GM21786 (cell line): ENCODE data around the gene SIL1.
A peak's percentile ranks its signal among the peaks of the same experiment; 100 is the strongest.
"Not testable (repeated sequence)": the region's sequence is repeated elsewhere in the genome, so short reads cannot be mapped to it uniquely, and the experiment has no call there.

Source experiments
- ATAC-seq: cut with Tn5 transposase; IDR thresholded peaks from one replicate; pipeline ENCODE4 v1.9.1; 2021; ENCODE audit not compliant: unreplicated experiment

The SIL1 gene

DNA sequence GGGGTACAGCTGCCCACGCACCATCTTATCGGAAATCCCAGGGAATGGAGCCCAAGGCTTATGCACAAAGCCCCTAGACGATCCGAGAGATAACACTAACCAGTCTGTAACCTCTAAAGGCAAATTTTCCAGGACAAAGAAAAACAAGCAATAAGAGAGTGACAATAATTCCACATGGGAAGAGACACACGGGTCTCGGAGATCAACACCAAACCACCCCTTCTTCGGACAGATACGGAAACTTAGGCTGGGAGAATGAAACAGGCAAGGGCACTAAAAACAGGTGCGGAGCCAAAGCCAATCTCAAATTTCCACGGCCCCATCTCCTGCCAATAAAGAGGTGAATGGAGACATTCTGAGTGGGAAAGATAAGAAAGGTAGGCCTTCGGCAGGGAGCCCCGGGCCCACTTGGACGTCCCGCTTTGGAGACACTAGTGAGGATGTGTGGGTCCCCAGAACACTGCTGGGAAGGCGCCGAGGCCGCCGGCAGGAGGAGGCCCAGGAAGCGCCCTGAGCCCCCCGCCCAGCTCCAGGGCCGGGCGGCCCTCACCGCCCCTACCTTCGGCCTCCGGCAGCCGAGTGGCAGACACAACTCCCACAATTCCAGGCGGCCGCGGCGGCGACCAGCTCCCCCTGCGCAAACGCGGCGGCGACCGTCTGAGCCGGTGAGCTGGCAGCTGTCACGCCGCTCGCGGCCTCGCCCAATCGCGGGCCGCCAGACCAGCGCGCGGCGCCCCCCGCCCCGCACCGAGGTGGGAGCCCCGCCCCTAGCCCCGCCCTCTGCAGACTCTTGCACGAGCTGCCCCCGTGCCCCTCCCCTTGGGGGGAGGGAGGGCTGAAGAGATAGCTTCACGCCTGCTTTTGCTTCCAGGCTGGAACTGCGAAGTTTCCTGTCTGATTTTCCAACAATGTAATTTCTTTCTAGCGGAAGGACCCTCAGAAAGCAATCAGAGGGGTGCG is at the start of gene SIL1:
Gene SIL1, minus strand, starts transcription at position 659 of the 960 bp plus-strand sequence. CDS start 70,525 bp downstream, outside the sequence.
- ATAC-seq = peak; percentile 96

DNA sequence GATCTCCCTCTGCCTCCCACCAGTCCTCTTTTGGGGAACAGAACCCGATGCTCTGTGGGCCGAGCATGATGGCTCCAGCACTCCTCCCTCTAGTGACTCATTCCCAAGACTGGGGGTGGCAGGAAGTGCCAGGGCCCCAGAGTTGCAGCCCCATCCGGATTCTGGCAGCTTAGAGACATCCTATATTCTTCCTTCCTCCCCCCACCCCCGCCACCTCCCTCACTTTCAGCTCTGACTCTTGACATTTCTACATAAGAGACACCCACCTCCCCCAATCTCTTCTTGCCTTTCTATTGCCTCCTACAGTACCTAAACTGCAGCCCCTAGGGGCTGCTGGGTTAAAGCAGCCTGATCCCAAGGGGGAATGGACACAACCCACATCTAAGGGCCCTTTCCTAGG is 48.2 kb upstream of the SIL1 start:
- ATAC-seq = no peak

DNA sequence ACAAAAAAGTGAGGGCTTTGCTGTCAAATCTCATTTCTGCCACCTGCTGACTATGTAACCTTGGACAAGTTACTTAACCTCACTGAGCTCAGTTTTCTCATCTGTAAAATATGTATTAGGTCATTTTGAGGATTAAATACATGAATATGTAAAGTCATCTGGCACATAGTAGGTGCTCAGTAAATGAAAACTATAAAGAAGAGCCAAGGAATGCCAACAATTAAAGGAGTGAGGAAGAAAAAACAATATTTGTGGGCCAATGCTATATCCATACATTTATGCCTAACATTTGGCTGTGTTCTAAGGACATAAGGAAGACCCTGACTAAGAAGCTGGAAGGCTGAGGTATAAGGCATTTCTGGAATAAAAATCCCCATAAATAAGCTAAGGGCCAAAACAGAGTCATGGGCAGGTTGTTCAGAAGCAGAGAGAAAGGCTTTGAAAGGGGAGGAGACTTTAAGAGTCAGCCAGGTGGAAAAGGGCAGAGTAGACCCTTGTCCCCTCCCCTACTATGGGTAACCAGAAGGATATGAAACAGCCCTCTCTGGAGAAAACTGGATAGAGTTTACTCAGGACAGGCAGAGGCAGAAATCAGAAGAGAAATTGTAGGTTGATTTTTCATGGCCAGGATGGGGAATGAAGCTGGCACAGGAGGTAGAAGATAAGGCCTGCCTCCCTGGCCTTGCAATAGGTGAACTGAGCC is 47.6 kb upstream of the SIL1 start:
- no peak for ATAC-seq

DNA sequence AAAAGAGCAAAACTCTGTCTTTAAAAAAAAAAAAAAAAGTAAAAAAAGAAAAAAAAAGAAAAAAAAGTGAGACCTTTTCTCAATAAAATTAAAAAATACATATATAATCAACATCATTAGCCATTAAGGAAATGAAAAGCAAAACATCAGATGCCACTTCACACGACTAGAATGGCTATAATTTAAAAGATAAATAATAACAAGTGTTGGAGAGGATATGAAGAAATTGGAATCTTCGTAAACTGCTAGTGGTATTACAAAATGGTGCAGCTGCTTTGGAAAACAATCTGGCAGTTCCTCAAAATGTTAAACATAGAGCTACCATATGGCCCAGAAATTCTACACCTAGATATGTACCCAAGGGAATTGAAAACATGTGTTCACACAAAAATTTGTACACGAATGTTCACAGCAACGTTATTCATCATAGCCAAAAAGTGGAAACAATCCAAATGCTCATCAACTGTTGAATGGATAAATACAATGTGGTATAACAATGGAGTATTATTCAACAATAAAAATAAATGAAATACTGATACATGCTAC is 45.3 kb upstream of the SIL1 start:
- no peak for ATAC-seq

DNA sequence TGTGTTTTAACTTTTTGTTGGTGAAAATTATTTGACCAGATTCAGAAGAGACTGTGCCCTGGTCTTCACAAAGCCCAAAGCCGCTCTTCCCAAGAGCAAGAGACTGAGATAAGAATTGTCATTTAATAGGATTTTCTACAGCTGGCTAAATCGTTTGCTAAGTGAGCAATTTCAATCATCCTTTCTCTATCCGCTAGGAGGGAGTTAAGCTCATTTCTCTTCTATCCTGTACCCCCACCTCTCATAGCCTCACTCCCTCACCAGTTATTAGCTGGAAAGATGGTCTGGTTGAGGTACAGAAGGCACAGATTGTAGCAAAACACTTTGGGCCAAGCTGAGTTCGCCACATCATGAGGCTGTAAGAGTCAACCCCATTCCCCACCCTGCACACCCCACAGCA is 43.0 kb upstream of the SIL1 start:
- ATAC-seq = no peak

DNA sequence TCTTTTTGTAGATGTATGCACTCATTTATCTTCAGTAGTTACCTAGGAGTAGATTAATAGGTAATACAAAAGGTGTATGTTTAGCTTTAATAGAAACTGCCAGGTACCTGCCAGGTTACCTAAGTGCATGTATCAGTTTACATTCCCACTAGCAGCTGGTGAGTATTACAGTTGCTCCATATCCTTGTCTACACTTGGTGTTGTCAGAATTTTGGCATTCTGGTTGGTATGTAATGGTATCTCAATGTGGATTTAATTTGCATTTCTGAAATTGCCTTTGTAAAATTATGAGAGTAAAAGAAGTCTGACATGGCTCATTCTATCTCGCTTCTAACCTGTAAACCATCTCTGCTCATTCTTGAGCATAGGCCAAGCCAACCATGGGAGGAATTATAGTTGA is 38.3 kb upstream of the SIL1 start:
- ATAC-seq = no peak

DNA sequence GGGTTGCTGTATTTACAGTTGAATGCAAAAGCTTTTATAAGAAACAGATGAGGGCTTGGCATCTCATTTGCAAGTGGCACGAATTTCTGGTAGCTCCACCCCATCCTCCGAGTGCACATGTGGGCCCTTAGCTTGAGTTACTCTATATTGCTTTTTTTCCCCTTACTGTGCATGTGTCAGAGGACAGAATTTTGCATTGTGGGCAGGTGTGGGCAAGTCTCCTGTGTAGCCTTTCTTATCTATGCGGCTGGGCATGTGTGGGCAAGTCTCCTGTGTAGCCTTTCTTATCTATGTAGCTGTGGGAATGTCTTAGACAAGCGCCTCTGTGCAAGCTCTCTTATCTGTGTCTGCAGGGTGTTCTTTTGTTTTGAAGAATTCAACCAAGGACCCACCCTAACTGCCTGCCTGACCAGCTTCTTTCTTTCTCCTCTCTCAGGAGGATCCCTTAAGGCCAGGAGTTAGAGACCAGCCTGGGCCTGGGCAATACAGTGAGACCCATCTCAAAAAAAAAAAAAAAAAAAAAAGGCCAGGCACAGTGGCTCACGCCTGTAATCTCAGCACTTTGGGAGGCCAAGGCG is 34.1 kb upstream of the SIL1 start:
- no peak for ATAC-seq

DNA sequence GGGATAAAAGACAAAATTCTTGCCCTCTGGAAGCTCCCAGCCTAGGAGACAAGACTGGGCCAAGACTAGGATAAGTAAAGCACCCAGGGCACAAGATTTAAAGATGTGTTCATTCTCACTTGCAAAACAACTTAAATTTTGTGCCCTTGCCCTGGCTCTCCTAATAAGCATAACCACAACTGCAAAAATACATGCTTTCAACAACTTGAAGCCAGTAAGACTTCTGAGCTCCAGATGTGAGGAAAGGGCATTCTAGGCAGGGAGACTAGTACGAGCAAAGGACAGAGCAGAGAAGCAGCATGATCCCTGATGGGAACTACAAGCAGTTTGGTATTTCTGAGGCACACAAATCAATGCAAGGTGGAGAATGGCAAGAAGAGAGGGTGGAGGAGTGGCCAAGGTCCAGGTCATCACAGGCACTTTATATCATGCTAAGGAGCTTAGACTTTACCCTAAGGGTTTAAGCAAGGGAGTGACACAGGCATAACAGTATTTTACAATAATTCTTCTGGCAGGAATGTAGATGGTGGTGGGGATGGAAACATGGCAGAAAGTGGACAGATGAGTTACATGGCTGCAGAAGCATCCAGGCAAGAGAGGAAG is 30.1 kb upstream of the SIL1 start:
- no peak for ATAC-seq

DNA sequence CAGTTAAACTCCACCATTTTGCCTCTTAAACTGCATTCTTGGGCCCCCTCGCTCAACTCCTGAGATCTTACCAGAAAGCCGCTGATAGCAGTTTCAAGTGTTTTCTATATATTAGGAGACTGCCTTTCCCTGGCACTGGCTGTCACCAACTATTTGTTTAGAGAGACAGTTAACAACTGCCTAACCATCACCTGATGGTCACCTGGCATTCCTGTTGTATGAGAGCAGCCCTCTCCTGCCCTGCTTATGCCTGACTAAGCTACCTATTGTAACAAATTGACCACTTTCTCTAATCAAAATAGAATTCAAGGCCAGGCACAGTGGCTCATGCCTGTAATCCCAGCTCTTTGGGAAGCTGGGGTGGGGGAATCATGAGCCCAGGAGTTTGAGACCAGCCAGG is 28.0 kb upstream of the SIL1 start:
- ATAC-seq = no peak

DNA sequence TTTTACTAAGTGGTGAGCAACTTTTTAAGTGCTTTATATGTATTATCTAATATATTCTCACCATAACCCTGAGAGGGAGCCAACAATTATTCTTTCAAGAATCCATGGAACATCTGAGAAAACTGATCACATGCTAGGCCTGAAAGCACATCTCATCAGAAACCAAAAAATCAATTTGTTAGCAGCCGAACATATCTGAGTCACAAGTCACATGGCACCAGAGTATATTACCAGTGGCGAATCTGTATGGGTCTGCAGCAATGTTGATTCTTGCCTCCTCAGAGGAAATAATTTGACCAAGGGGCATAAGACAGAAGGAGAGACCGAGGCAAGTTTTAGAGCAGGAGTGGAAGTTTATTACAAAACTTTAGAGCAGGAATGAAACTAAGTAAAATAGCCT is 25.3 kb upstream of the SIL1 start:
- no peak for ATAC-seq

DNA sequence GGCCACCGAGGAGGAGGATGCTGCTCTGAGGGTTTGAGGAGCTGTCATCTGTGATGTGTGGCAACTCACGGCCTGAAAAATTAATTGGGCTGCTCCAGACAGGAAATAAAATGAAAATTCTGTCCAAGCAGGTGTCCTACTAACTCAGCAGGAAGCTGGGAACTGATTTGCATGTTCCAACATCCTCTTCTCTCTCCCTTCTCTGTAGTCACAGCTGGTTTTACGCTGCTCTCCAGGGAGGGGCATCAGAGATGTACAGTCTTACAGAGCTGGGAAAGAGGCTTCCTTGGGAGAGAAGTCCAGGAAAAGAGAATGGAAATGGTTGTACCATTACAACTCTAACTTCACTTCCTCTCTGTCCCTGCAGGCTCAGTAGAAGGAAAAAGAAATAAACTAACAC is 24.2 kb upstream of the SIL1 start:
- no peak for ATAC-seq

DNA sequence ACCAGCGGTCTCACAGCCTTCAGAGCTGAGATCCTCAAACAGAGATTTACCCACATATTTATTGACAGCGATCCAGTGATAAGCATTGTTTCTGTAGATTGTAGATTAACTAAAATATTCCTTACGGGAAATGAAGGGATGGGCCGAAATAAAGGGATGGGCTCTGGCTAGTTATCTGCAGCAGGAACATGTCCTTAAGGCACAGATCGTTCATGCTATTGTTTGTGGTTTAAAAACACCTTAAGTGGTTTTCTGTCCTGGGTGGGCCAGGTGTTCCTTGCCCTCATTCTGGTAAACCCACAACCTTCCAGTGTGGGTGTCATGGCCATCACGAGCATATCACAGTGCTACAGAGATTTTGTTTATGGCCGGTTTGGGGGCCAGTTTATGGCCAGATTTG is 19.9 kb upstream of the SIL1 start:
- not testable (repeated sequence) for ATAC-seq

DNA sequence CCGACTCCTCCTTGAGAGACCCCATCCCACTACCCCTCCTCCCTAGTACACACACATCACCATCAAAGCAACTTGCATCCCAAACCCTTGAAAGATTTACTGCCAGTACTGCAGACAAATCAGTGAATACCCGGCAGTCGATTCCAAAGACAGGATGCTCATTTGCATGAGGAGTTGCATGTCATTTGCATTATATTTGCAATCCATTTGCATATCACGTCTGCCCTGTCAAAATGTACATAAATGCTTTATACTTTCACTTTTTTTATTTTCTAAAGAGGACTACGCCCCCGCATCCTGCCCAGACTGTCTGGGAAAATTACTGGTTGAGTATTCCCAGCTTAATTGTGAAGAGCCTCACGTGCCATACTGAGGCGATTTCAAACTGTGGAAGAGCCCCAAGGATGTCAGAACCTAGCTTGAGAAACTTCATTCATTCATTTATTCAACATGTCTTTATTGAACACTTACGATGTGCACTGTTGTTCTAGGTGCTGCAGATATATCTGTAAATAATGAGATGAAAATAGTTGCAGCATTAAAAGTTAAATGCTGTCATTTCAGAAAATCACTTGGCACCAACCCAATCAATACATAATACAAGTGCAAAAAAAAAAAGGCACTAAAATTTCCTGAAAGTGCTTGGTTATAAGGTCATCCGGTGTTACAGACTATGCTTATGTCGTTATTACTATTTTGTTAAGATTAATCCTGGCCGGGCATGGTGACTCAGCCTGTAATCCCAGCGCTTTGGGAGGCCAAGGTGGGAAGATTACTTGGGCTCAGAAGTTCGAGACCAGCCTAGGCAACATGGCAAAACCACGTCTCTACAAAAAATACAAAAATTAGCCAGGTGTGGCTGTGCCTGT is 17.2 kb upstream of the SIL1 start:
- no peak for ATAC-seq

DNA sequence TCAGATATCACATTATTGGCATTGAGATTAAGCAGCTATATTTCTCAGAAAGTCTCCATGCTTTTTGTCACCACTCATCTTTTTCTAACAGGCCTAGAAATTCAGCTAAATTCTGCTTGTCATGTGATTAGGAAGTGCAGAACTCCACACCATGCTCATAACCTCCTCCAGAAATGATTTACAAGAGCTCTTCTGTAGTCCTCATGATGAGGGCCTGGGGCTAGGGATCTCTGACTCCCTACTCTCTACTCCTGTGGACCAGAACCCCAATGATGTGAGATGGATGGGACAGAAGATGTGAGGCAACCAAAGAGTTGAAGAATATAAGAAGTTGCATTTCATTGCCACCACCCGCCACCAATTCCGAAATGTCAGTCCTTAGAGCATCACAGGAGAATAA is 16.5 kb upstream of the SIL1 start:
- no peak for ATAC-seq

DNA sequence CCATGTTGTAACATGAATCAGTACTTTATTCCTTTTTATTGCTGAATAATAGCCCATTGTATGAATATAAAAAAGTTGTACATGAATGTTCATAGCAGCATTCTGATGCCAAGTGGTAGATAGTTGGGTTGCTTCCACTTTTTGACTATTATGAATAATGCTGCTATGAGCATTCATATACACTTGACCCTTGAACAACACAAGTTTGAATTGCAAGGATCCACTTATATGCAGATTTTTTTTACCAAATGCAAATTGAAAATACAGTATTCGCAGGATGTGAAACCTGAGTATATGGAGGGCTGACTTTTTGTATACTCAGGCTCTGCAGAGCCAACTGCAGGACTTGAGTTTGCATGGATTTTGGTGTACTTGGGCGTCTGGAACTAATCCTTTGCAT is 14.7 kb upstream of the SIL1 start:
- no peak for ATAC-seq

DNA sequence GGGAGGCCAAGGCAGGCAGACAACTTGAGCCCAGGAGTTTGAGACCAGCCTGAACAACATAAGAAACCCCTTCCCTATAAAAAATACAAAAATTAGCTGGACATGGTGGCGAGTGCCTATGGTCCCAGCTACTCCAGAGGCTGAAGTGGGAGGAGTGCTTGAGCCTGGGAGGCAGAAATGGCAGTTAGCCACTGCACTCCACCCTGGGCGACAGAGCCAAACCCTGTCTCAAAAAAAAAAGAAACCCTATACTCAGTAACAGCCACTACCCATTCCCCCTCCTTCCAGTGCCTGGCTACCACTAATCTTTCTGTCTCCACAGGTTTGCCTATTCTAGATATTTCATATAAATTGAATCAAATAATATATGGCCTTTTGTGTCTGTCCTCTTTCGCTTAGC is 14.3 kb upstream of the SIL1 start:
- ATAC-seq = no peak

DNA sequence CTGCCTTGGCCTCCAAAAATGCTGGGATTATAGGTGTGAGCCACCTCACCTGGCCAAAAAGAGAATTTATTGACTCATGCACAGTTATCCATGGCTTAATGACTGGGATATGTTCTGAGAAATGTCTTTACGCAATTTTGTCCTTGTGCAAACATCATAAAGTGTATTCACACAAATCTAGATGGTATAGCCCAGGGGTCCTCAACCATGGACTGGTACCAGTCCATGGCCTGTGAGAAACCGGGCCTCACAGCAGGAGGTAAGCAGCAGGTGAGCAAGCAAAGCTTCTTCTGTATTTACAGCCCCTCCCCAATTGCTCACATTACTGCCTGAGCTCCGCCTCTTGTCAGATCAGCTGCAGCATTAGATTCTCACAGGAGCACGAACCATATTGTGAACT is 12.4 kb upstream of the SIL1 start:
- ATAC-seq = no peak

DNA sequence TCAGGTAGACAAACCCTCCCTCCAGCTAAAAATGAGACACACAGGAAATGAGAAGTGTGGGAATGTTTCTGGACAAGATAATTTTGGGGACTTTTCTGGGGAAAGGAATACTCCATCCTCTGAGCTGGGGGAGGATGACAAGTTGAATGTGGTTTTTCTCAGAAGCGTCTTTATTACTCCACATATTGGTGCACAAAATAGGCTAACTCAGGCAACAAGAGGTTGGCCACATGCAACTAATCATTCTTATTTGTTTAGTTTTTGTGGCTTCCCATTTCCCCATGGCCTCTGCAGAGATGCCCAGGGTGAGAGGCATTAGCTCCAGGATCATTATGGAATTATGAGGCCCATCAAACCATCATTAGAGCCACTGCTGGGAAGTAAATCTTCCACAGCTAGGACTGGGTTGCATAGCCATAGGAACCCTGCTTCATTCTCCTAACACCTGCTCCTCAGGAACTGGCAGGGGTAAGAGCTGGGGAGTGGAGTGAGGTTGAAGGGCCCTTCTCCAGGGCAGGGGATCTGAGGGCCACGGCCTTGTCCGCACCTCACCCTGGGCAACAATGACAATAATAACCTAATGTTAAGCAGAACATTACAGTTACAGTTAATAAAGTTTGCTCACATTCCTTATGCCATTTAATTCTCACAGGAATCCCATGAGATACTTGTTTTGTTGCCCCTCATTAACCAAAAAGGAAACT is 9.3 kb upstream of the SIL1 start:
- ATAC-seq = no peak

DNA sequence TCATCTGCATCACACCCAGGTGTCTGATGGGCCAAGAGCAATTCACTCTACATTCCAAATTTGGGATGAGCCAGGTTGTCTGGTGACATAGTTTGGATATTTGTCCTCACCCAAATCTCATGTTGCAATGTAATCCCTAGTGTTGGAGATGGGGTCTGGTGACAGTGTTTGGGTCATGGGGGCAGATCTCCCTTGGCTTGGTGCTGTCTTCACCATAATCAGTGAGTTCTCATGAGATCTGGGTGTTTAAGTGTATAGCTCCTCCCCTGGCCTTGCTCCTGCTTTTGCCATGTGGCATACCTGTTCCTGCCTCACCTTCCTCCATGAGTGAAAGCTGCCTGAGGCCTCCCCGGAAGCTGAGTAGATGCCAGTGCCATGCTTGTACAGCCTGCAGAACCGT is 7.4 kb upstream of the SIL1 start:
- ATAC-seq = no peak

DNA sequence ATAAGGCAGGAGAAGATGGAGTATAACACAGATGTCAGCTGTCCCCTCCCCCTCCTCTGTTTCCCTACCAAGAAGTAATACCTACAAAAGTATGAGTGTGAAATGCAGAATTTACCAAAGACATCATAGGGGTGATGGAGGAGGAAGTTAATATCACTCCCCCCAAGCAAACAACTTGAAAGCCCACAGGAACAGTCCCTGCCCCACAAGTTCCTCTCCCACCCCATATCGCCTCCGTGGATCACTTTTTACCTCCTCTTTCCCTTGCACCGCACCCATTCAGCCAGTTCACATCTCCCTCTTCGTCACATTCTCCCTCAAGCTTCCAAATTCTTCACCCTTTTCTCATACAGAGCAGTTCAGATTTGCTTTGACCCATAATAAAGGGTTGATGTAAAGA is 7.0 kb upstream of the SIL1 start:
- ATAC-seq = no peak
